ENCODE results near the gene CHRND. TPM values are rescaled to one million over a fixed set of nuclear protein-coding genes. Genes with fewer than 3 reads are reported as not detected.

Gene CHRND
- polyA plus RNA-seq, 3 donors: not detected

DNA sequence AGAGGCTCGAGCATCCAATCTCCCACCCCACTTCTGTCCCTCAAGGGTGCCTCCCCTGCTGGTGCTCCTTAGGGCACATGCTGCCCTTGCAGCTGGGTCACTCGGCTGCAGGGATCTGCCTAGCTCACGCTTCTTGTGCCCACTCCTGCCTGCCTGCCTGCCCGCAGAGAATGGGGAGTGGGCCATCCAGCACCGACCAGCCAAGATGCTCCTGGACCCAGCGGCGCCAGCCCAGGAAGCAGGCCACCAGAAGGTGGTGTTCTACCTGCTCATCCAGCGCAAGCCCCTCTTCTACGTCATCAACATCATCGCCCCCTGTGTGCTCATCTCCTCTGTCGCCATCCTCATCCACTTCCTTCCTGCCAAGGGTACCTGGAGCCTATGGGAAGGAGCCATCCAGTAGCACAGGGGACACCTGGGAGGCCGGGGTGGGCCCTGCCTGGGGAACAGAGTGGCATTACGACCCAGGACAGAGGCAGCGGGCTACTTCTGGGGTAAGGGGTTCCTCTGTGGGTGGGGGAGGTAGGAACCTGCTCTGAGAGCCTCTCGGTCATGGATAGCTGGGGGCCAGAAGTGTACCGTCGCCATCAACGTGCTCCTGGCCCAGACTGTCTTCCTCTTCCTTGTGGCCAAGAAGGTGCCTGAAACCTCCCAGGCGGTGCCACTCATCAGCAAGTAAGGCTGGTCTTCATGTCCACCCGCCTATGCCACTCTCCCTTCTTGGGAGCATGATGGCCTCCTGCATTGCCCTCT is 16.9 kb downstream of the CHRND start:
- Mint-ChIP-seq H3K27me3 (ENCODE audit: low read depth in 3 of 3) (peaks cover 5 to 13% (median 5%) of the 10 kb centered on the region in 3 donors), H3K36me3 (peaks cover 9 to 30% of the 10 kb centered on the region in 2 donors)

DNA sequence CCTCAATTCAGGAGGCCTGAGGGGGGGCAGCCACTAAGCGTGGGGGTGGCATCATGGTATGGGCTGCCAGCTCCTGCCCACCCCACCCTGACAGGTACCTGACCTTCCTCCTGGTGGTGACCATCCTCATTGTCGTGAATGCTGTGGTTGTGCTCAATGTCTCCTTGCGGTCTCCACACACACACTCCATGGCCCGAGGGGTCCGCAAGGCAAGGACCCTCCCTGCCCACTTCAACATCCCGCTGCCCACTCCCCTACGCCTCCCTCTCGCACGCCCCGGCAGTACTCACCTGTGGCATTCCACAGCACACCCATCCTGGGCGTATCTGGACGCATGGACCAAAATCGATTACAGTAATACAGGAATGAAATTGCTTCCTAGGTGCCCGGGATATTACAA is 17.5 kb downstream of the CHRND start:
- no peak overlapping the region for H3K4me3 ChIP-seq (replicated peaks in 1 of 3; ENCODE audit: low read depth in 2 of 3, low read length in 3 of 3)
- no peak overlapping the region for H2AFZ ChIP-seq (ENCODE audit: insufficient read depth, low read depth, low read length, poor library complexity, severe bottlenecking)
- peaks cover 40 to 58% of the 10 kb centered on the region in 2 donors for H3K4me1 ChIP-seq (ENCODE audit: control insufficient read depth in 1 of 2, insufficient read depth in 2 of 2, low read length in 2 of 2)
- intact Hi-C loops (cut with micrococcal nuclease): no loop called here
- H3K27me3 Mint-ChIP-seq (ENCODE audit: low read depth in 3 of 3): peaks cover 5 to 12% (median 5%) of the 10 kb centered on the region in 3 donors
- H3K27ac Mint-ChIP-seq: peak overlapping the region in 1 of 7 donors; percentile 63
- 100% methylated on average over 4 of the region's 14 CpGs for WGBS (ENCODE audit: insufficient coverage)
- TF ChIP-seq, protein P1, sequence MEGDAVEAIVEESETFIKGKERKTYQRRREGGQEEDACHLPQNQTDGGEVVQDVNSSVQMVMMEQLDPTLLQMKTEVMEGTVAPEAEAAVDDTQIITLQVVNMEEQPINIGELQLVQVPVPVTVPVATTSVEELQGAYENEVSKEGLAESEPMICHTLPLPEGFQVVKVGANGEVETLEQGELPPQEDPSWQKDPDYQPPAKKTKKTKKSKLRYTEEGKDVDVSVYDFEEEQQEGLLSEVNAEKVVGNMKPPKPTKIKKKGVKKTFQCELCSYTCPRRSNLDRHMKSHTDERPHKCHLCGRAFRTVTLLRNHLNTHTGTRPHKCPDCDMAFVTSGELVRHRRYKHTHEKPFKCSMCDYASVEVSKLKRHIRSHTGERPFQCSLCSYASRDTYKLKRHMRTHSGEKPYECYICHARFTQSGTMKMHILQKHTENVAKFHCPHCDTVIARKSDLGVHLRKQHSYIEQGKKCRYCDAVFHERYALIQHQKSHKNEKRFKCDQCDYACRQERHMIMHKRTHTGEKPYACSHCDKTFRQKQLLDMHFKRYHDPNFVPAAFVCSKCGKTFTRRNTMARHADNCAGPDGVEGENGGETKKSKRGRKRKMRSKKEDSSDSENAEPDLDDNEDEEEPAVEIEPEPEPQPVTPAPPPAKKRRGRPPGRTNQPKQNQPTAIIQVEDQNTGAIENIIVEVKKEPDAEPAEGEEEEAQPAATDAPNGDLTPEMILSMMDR (IDR thresholded peaks at IDR 0.05): no peak
- H3K27me3 ChIP-seq (ENCODE audit: control insufficient read depth in 2 of 2, insufficient read depth in 2 of 2, low read length in 2 of 2): no peaks in the 10 kb centered on the region
- H3K36me3 ChIP-seq (replicated peaks in 1 of 2; ENCODE audit: control insufficient read depth in 1 of 2, insufficient read depth in 2 of 2, low read length in 2 of 2): peaks cover 0 to 12% of the 10 kb centered on the region in 2 donors
- peaks cover 27% of the 10 kb centered on the region for H4K20me1 ChIP-seq (ENCODE audit: insufficient read depth, low read length)
- H3K9me3 Mint-ChIP-seq: no peaks in the 10 kb centered on the region
- peaks cover 27% of the 10 kb centered on the region for H3K79me2 ChIP-seq (ENCODE audit: insufficient read depth, low read length)
- no peak overlapping the region for H3K9ac ChIP-seq (ENCODE audit: insufficient read depth, low read length, poor library complexity, severe bottlenecking)
- no peak for DNase-seq
- peaks cover 11 to 34% of the 10 kb centered on the region in 2 donors for H3K36me3 Mint-ChIP-seq
- H3K4me2 ChIP-seq (replicated peaks; ENCODE audit: extremely low read depth, low read length, poor library complexity, severe bottlenecking): no peak overlapping the region
- H3K4me1 Mint-ChIP-seq: peaks cover 47% of the 10 kb centered on the region
- no peaks in the 10 kb centered on the region for H3K9me3 ChIP-seq (replicated peaks in 1 of 2; ENCODE audit: control insufficient read depth in 1 of 2, insufficient read depth in 1 of 2, low read length in 2 of 2)
- no peak overlapping the region for H3K27ac ChIP-seq (ENCODE audit: low read depth in 1 of 2, low read length in 2 of 2)
- H3K4me3 Mint-ChIP-seq: no peak overlapping the region

More for the DNA sequence above, 16.9 kb downstream of the CHRND start:
- H3K4me3 Mint-ChIP-seq: no peak overlapping the region
- peaks cover 27% of the 10 kb centered on the region for H4K20me1 ChIP-seq (ENCODE audit: insufficient read depth, low read length)
- H3K27me3 ChIP-seq (ENCODE audit: control insufficient read depth in 2 of 2, insufficient read depth in 2 of 2, low read length in 2 of 2): no peaks in the 10 kb centered on the region
- H3K4me1 ChIP-seq (ENCODE audit: control insufficient read depth in 1 of 2, insufficient read depth in 2 of 2, low read length in 2 of 2): peaks cover 46 to 62% of the 10 kb centered on the region in 2 donors
- H3K9ac ChIP-seq (ENCODE audit: insufficient read depth, low read length, poor library complexity, severe bottlenecking): no peak overlapping the region
- peaks cover 0 to 12% of the 10 kb centered on the region in 2 donors for H3K36me3 ChIP-seq (replicated peaks in 1 of 2; ENCODE audit: control insufficient read depth in 1 of 2, insufficient read depth in 2 of 2, low read length in 2 of 2)
- no peaks in the 10 kb centered on the region for H3K9me3 ChIP-seq (replicated peaks in 1 of 2; ENCODE audit: control insufficient read depth in 1 of 2, insufficient read depth in 1 of 2, low read length in 2 of 2)
- H3K4me1 Mint-ChIP-seq: peaks cover 49% of the 10 kb centered on the region
- no peak overlapping the region for H2AFZ ChIP-seq (ENCODE audit: insufficient read depth, low read depth, low read length, poor library complexity, severe bottlenecking)
- no peak for DNase-seq
- 86% methylated on average over 16 of the region's 20 CpGs for WGBS (ENCODE audit: insufficient coverage)
- TF ChIP-seq, protein P1 (IDR thresholded peaks at IDR 0.05): no peak
- no peak overlapping the region for H3K4me3 ChIP-seq (replicated peaks in 1 of 3; ENCODE audit: low read depth in 2 of 3, low read length in 3 of 3)
- H3K79me2 ChIP-seq (ENCODE audit: insufficient read depth, low read length): peaks cover 25% of the 10 kb centered on the region
- H3K27ac Mint-ChIP-seq: no peak overlapping the region
- H3K9me3 Mint-ChIP-seq: no peaks in the 10 kb centered on the region
- no peak overlapping the region for H3K27ac ChIP-seq (ENCODE audit: low read depth in 1 of 2, low read length in 2 of 2)
- H3K4me2 ChIP-seq (replicated peaks; ENCODE audit: extremely low read depth, low read length, poor library complexity, severe bottlenecking): no peak overlapping the region
- intact Hi-C loops (cut with micrococcal nuclease): no loop called here
